HEK293 (cell line): ENCODE results near the gene HHLA2.

Experiments used
- CTCF ChIA-PET: fragments of 350-600 bp; formaldehyde crosslinking; extraction: SDS; loops from one replicate; lab custom pipeline; 2021; ENCODE audit warnings: antibody characterized with exemption; lab: Yijun Ruan, JAX
- POLR2A ChIA-PET: fragments of 300-600 bp; formaldehyde crosslinking; extraction: SDS; loops from one replicate; lab custom pipeline; 2020; ENCODE audit warnings: antibody characterized with exemption, inconsistent platforms; lab: Yijun Ruan, JAX
- H3K27ac ChIP-seq: fragments of 200-500 bp; sonication (Bioruptor generic); 2 replicates; pipeline ENCODE4 v1.5.1; 2014; ENCODE audit warnings: low read depth, low read length, control low read depth, inconsistent platforms; ENCODE audit errors: extremely low read depth
- H3K36me3 ChIP-seq, 2 experiments: fragments of 200-500 bp in 1 of 2; sonication (Bioruptor generic) in 1 of 2; 1 replicate in 1 of 2; 2 replicates in 1 of 2; pipeline ENCODE4 v1.5.1; 2014 to 2017; ENCODE audit warnings: inconsistent platforms in 2 of 2, low read length in 2 of 2; ENCODE audit not compliant: control insufficient read depth in 2 of 2, insufficient read depth in 1 of 2
- H3K4me1 ChIP-seq: fragments of 200-500 bp; sonication (Bioruptor generic); 2 replicates; pipeline ENCODE4 v1.5.1; 2014; ENCODE audit warnings: mild to moderate bottlenecking, low read length, inconsistent platforms; ENCODE audit not compliant: control insufficient read depth, insufficient read depth
- H3K4me3 ChIP-seq: 2 replicates; pipeline ENCODE4 v1.5.1; 2011; ENCODE audit warnings: low read depth, mild to moderate bottlenecking, control low read depth, low read length, moderate library complexity
- H3K9me3 ChIP-seq: fragments of 200-500 bp; sonication (Bioruptor generic); 2 replicates; pipeline ENCODE4 v1.5.1; 2014; ENCODE audit warnings: low read depth, low read length, inconsistent platforms; ENCODE audit not compliant: control insufficient read depth, insufficient read depth
- GLI2 ChIP-seq: fragments of 450-650 bp; formaldehyde crosslinking; IDR thresholded peaks from 2 replicates; pipeline ENCODE4; 2017; ENCODE audit warnings: missing biosample characterization, missing genetic modification characterization, low read depth, borderline replicate concordance
- GLI4 ChIP-seq: fragments of 450-650 bp; formaldehyde crosslinking; IDR thresholded peaks from 2 replicates; pipeline ENCODE4 v1.5.1; 2016; ENCODE audit warnings: missing biosample characterization, missing genetic modification characterization
- GLIS2 ChIP-seq: fragments of 450-650 bp; formaldehyde crosslinking; IDR thresholded peaks from 2 replicates; pipeline ENCODE4 v1.5.1; 2016; ENCODE audit warnings: missing biosample characterization, missing genetic modification characterization
- HIC1 ChIP-seq: fragments of 450-650 bp; formaldehyde crosslinking; IDR thresholded peaks from 2 replicates; pipeline ENCODE4 v1.5.1; 2016; ENCODE audit warnings: missing biosample characterization, missing genetic modification characterization
- HOXA7 ChIP-seq: sonication (generic); formaldehyde crosslinking; IDR thresholded peaks from 2 replicates; pipeline ENCODE4 v1.8.1; 2022; ENCODE audit warnings: missing genetic modification reagents, borderline replicate concordance
- HOXD13 ChIP-seq: sonication (generic); formaldehyde crosslinking; IDR thresholded peaks from 2 replicates; pipeline ENCODE4 v1.8.0; 2022; ENCODE audit warnings: missing genetic modification reagents, borderline replicate concordance
- KLF16 ChIP-seq: fragments of 450-650 bp; formaldehyde crosslinking; IDR thresholded peaks from 2 replicates; pipeline ENCODE4 v1.5.1; 2017; ENCODE audit warnings: missing biosample characterization, missing genetic modification characterization
- KLF7 ChIP-seq: fragments of 450-650 bp; formaldehyde crosslinking; IDR thresholded peaks from 2 replicates; pipeline ENCODE4 v1.5.1; 2016; ENCODE audit warnings: missing biosample characterization, missing genetic modification characterization, borderline replicate concordance
- MYNN ChIP-seq: fragments of 450-650 bp; formaldehyde crosslinking; IDR thresholded peaks from 2 replicates; pipeline ENCODE4 v1.5.1; 2016; ENCODE audit warnings: missing biosample characterization, missing genetic modification characterization, borderline replicate concordance
- MZF1 ChIP-seq: fragments of 450-650 bp; formaldehyde crosslinking; IDR thresholded peaks from 2 replicates; pipeline ENCODE4 v1.5.1; 2017; ENCODE audit warnings: missing biosample characterization, missing genetic modification characterization, borderline replicate concordance
- PATZ1 ChIP-seq: fragments of 450-650 bp; formaldehyde crosslinking; IDR thresholded peaks from 2 replicates; pipeline ENCODE4 v1.5.1; 2016; ENCODE audit warnings: missing biosample characterization, missing genetic modification characterization
- PRDM1 ChIP-seq: fragments of 450-650 bp; formaldehyde crosslinking; IDR thresholded peaks from 2 replicates; pipeline ENCODE4; 2016; ENCODE audit warnings: missing biosample characterization, missing genetic modification characterization
- ZBTB17 ChIP-seq: fragments of 450-650 bp; formaldehyde crosslinking; IDR thresholded peaks from 2 replicates; pipeline ENCODE4 v1.5.1; 2016; ENCODE audit warnings: missing biosample characterization, missing genetic modification characterization
- ZFP37 ChIP-seq: fragments of 450-650 bp; formaldehyde crosslinking; IDR thresholded peaks from 2 replicates; pipeline ENCODE4 v1.5.1; 2016; ENCODE audit warnings: missing biosample characterization, missing genetic modification characterization
- ZFP69B ChIP-seq: fragments of 450-650 bp; formaldehyde crosslinking; IDR thresholded peaks from 2 replicates; pipeline ENCODE4 v1.5.1; 2016; ENCODE audit warnings: missing biosample characterization, missing genetic modification characterization
- ZNF112 ChIP-seq: fragments of 450-650 bp; formaldehyde crosslinking; IDR thresholded peaks from 2 replicates; pipeline ENCODE4 v1.5.0; 2017; ENCODE audit warnings: missing biosample characterization, missing genetic modification characterization
- ZNF175 ChIP-seq: fragments of 450-650 bp; formaldehyde crosslinking; IDR thresholded peaks from 2 replicates; pipeline ENCODE4 v1.5.1; 2016; ENCODE audit warnings: missing biosample characterization, missing genetic modification characterization
- ZNF202 ChIP-seq: fragments of 450-650 bp; formaldehyde crosslinking; IDR thresholded peaks from 2 replicates; pipeline ENCODE4 v1.5.1; 2016; ENCODE audit warnings: missing biosample characterization, missing genetic modification characterization, borderline replicate concordance
- ZNF335 ChIP-seq: fragments of 450-650 bp; formaldehyde crosslinking; conservative IDR thresholded peaks from 2 replicates; pipeline ENCODE4 v1.5.1; 2016; ENCODE audit warnings: missing biosample characterization, missing genetic modification characterization
- ZNF423 ChIP-seq: fragments of 450-650 bp; formaldehyde crosslinking; IDR thresholded peaks from 2 replicates; pipeline ENCODE4 v1.5.1; 2016; ENCODE audit warnings: missing biosample characterization, missing genetic modification characterization
- ZNF48 ChIP-seq: fragments of 450-650 bp; formaldehyde crosslinking; IDR thresholded peaks from 2 replicates; pipeline ENCODE4 v1.5.1; 2016; ENCODE audit warnings: missing biosample characterization, missing genetic modification characterization
- ZNF510 ChIP-seq: fragments of 450-650 bp; formaldehyde crosslinking; IDR thresholded peaks from 2 replicates; pipeline ENCODE4 v1.5.1; 2018; ENCODE audit warnings: mild to moderate bottlenecking, missing genetic modification characterization, missing biosample characterization; ENCODE audit not compliant: insufficient replicate concordance
- ZNF544 ChIP-seq: fragments of 450-650 bp; formaldehyde crosslinking; IDR thresholded peaks from 2 replicates; pipeline ENCODE4 v1.5.0; 2017; ENCODE audit warnings: missing biosample characterization, missing genetic modification characterization
- ZNF623 ChIP-seq: fragments of 450-650 bp; formaldehyde crosslinking; IDR thresholded peaks from 2 replicates; pipeline ENCODE4 v1.5.1; 2016; ENCODE audit warnings: missing biosample characterization, missing genetic modification characterization
- ZNF654 ChIP-seq: fragments of 450-650 bp; formaldehyde crosslinking; IDR thresholded peaks from 2 replicates; pipeline ENCODE4 v1.5.1; 2016; ENCODE audit warnings: low read depth, missing biosample characterization, missing genetic modification characterization
- ZNF843 ChIP-seq: fragments of 450-650 bp; formaldehyde crosslinking; IDR thresholded peaks from 2 replicates; pipeline ENCODE4 v1.5.1; 2016; ENCODE audit warnings: missing biosample characterization, missing genetic modification characterization

HHLA2 gene

GRCh38 chr3:108346301-108347227 is 50.2 kb downstream of the HHLA2 start:
- no peaks in the 10 kb centered on the region for H3K9me3 ChIP-seq
- TF ChIP-seq ZNF335: 0 out of 2 replicates have a peak, but pooled peaks have one; percentile 18
- TF ChIP-seq KLF7 (tag by site-specific recombination): no peak
- no peak for TF ChIP-seq ZNF48
- ChIA-PET POLR2A (no interaction called here), CTCF (interaction anchor here (0.7 kb wide), 1 partner anchor 215 kb away, joined by 4 read pairs; no protein-coding TSS in a partner anchor)
- no peaks in the 10 kb centered on the region for H3K4me1 ChIP-seq
- H3K4me3 ChIP-seq: no peak overlapping the region
- no peak overlapping the region for H3K27ac ChIP-seq
- H3K36me3 ChIP-seq: no peaks in the 10 kb centered on the region

- Histone ChIP-seq H3K27ac (no peak overlapping the region), H3K36me3 (no peaks in the 10 kb centered on the region), H3K4me3 (no peak overlapping the region), H3K9me3 (no peaks in the 10 kb centered on the region), H3K4me1 (no peaks in the 10 kb centered on the region)
- TF ChIP-seq ZNF654 (tag by site-specific recombination): no peak
- TF ChIP-seq GLIS2 (tag by site-specific recombination): no peak
- TF ChIP-seq ZFP69B (tag by site-specific recombination): no peak
- no peak for TF ChIP-seq HIC1
- ChIA-PET CTCF (no interaction called here), POLR2A (no interaction called here)
These were observed 55.8 kb downstream of the HHLA2 start for GRCh38 chr3:108352176-108352575.

- H3K4me3 ChIP-seq: no peak overlapping the region
- H3K27ac ChIP-seq: no peak overlapping the region
- CTCF ChIA-PET: no interaction called here
- POLR2A ChIA-PET: no interaction called here
- no peaks in the 10 kb centered on the region for H3K9me3 ChIP-seq
- no peak for TF ChIP-seq ZNF623 (tag by site-specific recombination)
- no peak for TF ChIP-seq ZNF423 (tag by site-specific recombination)
- no peak for TF ChIP-seq HOXD13 (CRISPR knock-in tag)
- TF ChIP-seq ZFP37 (tag by site-specific recombination): no peak
- no peak for TF ChIP-seq MZF1
- no peak for TF ChIP-seq GLI4 (tag by site-specific recombination)
- H3K4me1 ChIP-seq: no peaks in the 10 kb centered on the region
- H3K36me3 ChIP-seq: no peaks in the 10 kb centered on the region
These were observed 58.2 kb downstream of the HHLA2 start for GRCh38 chr3:108354562-108354961.

- H3K4me1 ChIP-seq: no peaks in the 10 kb centered on the region
- CTCF ChIA-PET: no interaction called here
- no peak overlapping the region for H3K27ac ChIP-seq
- POLR2A ChIA-PET: no interaction called here
- H3K4me3 ChIP-seq: no peak overlapping the region
- H3K9me3 ChIP-seq: no peaks in the 10 kb centered on the region
- no peaks in the 10 kb centered on the region for H3K36me3 ChIP-seq
- TF ChIP-seq ZNF843: no peak
- TF ChIP-seq ZBTB17: no peak
- no peak for TF ChIP-seq PATZ1 (tag by site-specific recombination)
- no peak for TF ChIP-seq KLF16 (tag by site-specific recombination)
- TF ChIP-seq ZNF510 (tag by site-specific recombination): no peak
- no peak for TF ChIP-seq ZNF112
- no peak for TF ChIP-seq MYNN (tag by site-specific recombination)
- no peak for TF ChIP-seq HOXA7 (CRISPR knock-in tag)
- TF ChIP-seq ZNF202: no peak
- TF ChIP-seq ZNF175 (tag by site-specific recombination): no peak
- TF ChIP-seq GLI2 (tag by site-specific recombination): no peak
- TF ChIP-seq ZNF544: no peak
- TF ChIP-seq PRDM1 (tag by site-specific recombination): no peak
These were observed 60.7 kb downstream of the HHLA2 start for GRCh38 chr3:108357042-108357441.
